Neural cell (in vitro differentiated cells): ENCODE results near the gene EXOC1. TPM values are rescaled to one million over a fixed set of nuclear protein-coding genes. Genes with fewer than 3 reads are reported as not detected.

Experiments used
- H2AFZ ChIP-seq: fragments of 200-600, 300-800 bp; sonication (generic), shearing (Covaris generic); 2 replicates; pipeline ENCODE4 v1.6.0; 2014; ENCODE audit warnings: low read depth, mild to moderate bottlenecking, antibody characterized with exemption, low read length, moderate library complexity
- H3F3A ChIP-seq: fragments of 200-600 bp; shearing (Covaris generic); 2 replicates; pipeline ENCODE4 v1.6.1; 2016; ENCODE audit warnings: mild to moderate bottlenecking, moderate library complexity, mixed read lengths, antibody characterized with exemption, low read length; ENCODE audit not compliant: insufficient read depth, poor library complexity, severe bottlenecking
- H3K27ac ChIP-seq: fragments of 200-600, 300-800 bp; sonication (generic), shearing (Covaris generic); 2 replicates; pipeline ENCODE4 v1.5.1; 2014; ENCODE audit warnings: mild to moderate bottlenecking, low read length, moderate library complexity
- H3K27me3 ChIP-seq: fragments of 300-800, 200-600 bp; sonication (generic), shearing (Covaris generic); 2 replicates; pipeline ENCODE4 v1.6.0; 2014; ENCODE audit warnings: mild to moderate bottlenecking, low read depth, low read length, moderate library complexity; ENCODE audit not compliant: insufficient read depth
- H3K36me3 ChIP-seq: fragments of 300-800, 200-600 bp; sonication (generic), shearing (Covaris generic); 2 replicates; pipeline ENCODE4 v1.5.1; 2014; ENCODE audit warnings: mild to moderate bottlenecking, antibody characterized with exemption, low read length, moderate library complexity; ENCODE audit not compliant: insufficient read depth
- H3K4me2 ChIP-seq: fragments of 300-800, 200-600 bp; sonication (generic), shearing (Covaris generic); 2 replicates; pipeline ENCODE4 v1.6.0; 2014; ENCODE audit warnings: mild to moderate bottlenecking, low read length
- H3K4me3 ChIP-seq: fragments of 300-800, 200-600 bp; sonication (generic), shearing (Covaris generic); 2 replicates; pipeline ENCODE4 v1.5.1; 2014; ENCODE audit warnings: mild to moderate bottlenecking, low read length, moderate library complexity
- H3K79me2 ChIP-seq: fragments of 200-600 bp; shearing (Covaris generic); replicated peaks from 2 replicates; pipeline ENCODE4 v1.6.0; 2014; ENCODE audit warnings: mild to moderate bottlenecking, low read length, moderate library complexity; ENCODE audit not compliant: insufficient read depth
- H3K9ac ChIP-seq: fragments of 300-800, 200-600 bp; sonication (generic), shearing (Covaris generic); 2 replicates; pipeline ENCODE4 v1.6.1; 2016; ENCODE audit warnings: mild to moderate bottlenecking, low read length, mixed read lengths
- H3K9me2 ChIP-seq: fragments of 200-600 bp; shearing (Covaris generic); 2 replicates; pipeline ENCODE4 v1.6.1; 2016; ENCODE audit warnings: mild to moderate bottlenecking, low read length, mixed read lengths; ENCODE audit not compliant: insufficient read depth
- H3K9me3 ChIP-seq: fragments of 200-600, 300-800 bp; sonication (generic), shearing (Covaris generic); 2 replicates; pipeline ENCODE4 v1.6.1; 2016; ENCODE audit warnings: mild to moderate bottlenecking, mixed run types, low read length, moderate library complexity, mixed read lengths
- H4K20me1 ChIP-seq: fragments of 200-600 bp; shearing (Covaris generic); 2 replicates; pipeline ENCODE4 v1.6.1; 2016; ENCODE audit warnings: mild to moderate bottlenecking, mixed run types; ENCODE audit not compliant: insufficient read depth
- EP300 ChIP-seq: fragments of 450-650 bp; conservative IDR thresholded peaks from 2 replicates; pipeline ENCODE4 v1.6.1; 2014; ENCODE audit warnings: antibody characterized with exemption, mild to moderate bottlenecking, moderate library complexity; ENCODE audit not compliant: poor library complexity, severe bottlenecking
- EZH2 ChIP-seq: fragments of 200-600, 300-800 bp; shearing (Covaris generic), sonication (generic); IDR thresholded peaks from 2 replicates; pipeline ENCODE4 v1.6.1; 2014; ENCODE audit warnings: antibody characterized with exemption, low read length, borderline replicate concordance, mild to moderate bottlenecking; ENCODE audit not compliant: insufficient read depth, poor library complexity, severe bottlenecking
- MXI1 ChIP-seq: fragments of 450-650 bp; conservative IDR thresholded peaks from 2 replicates; pipeline ENCODE4 v1.6.1; 2014; ENCODE audit warnings: antibody characterized with exemption, mild to moderate bottlenecking; ENCODE audit not compliant: poor library complexity, severe bottlenecking
- POLR2AphosphoS5 ChIP-seq: IDR thresholded peaks from 2 replicates; pipeline ENCODE4 v1.6.1; 2012
- RAD21 ChIP-seq: fragments of 450-650 bp; conservative IDR thresholded peaks from 2 replicates; pipeline ENCODE4 v1.6.1; 2014; ENCODE audit warnings: antibody characterized with exemption, mild to moderate bottlenecking, moderate library complexity
- SMC3 ChIP-seq: fragments of 450-650 bp; conservative IDR thresholded peaks from 2 replicates; pipeline ENCODE4 v1.6.1; 2014; ENCODE audit warnings: antibody characterized with exemption, mild to moderate bottlenecking, moderate library complexity; ENCODE audit not compliant: poor library complexity
- TAF1 ChIP-seq: IDR thresholded peaks from 2 replicates; pipeline ENCODE4 v1.6.1; 2012; ENCODE audit warnings: low read depth
- polyA plus RNA-seq: library from polyadenylated mRNA; depleted of rRNA; stranded (reverse); fragments of >200 nt; gene quantifications from 2 replicates; pipeline ENCODE4 v1.2.3, GENCODE V29; 2014
- TF ChIP-seq, protein P1 (sequence below): fragments of 450-650 bp; IDR thresholded peaks from 2 replicates; pipeline ENCODE4 v1.5.1; 2014; ENCODE audit warnings: antibody characterized with exemption, mild to moderate bottlenecking, moderate library complexity; ENCODE audit not compliant: poor library complexity, severe bottlenecking
- TF ChIP-seq, protein P2 (sequence below): IDR thresholded peaks from 2 replicates; pipeline ENCODE4 v1.6.1; 2012; ENCODE audit warnings: borderline replicate concordance

The EXOC1 gene
- polyA plus RNA-seq, 1 donor from 2014 or later: 106 TPM

DNA sequence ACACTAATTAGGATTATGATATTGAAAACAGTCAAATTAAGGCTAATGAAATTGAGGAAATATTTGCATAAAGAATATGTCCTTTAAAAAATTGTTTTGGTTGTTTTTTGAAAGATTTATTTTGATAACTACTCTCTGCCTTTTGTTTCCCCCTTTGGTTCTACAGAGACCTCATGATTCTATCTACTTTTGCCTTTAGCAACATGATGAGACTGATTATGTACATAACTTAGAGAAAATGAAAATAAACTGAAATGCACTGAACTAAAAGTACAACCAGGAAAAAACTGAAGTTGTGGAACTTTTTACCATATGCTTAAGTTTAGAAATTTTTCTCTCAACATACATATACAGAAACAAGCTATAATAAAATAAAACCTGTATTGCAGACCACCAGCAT lies 21.4 kb downstream of the EXOC1 start:
- H3K27ac ChIP-seq: no peak overlapping the region

DNA sequence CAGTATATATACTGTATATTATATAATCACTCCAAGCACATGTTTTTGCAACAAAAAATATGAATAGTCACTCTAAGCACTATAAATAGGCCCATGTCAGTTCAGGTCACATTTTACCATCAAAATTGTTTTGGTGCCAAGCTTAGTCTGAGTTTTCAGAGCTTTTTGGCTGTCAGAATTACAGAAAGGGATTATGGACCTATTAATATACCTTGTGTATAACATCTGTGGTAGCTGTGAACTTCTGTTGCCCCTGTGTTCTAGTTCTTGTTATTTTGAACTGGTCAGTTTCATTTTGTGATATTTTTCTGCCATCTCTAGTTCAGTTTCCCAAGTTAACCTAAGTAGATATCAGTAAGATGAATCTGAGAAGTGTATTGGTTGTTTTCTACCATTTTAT lies 22.9 kb downstream of the EXOC1 start:
- no peaks in the 10 kb centered on the region for H3K9me2 ChIP-seq
- no peak overlapping the region for H3K4me3 ChIP-seq
- H3F3A ChIP-seq: no peaks in the 10 kb centered on the region
- H3K9ac ChIP-seq: no peak overlapping the region
- no peaks in the 10 kb centered on the region for H3K79me2 ChIP-seq
- peaks cover 6% of the 10 kb centered on the region for H3K36me3 ChIP-seq
- H3K4me2 ChIP-seq: no peak overlapping the region
- H3K27me3 ChIP-seq: no peaks in the 10 kb centered on the region
- H4K20me1 ChIP-seq: no peaks in the 10 kb centered on the region
- TF ChIP-seq, protein P1, sequence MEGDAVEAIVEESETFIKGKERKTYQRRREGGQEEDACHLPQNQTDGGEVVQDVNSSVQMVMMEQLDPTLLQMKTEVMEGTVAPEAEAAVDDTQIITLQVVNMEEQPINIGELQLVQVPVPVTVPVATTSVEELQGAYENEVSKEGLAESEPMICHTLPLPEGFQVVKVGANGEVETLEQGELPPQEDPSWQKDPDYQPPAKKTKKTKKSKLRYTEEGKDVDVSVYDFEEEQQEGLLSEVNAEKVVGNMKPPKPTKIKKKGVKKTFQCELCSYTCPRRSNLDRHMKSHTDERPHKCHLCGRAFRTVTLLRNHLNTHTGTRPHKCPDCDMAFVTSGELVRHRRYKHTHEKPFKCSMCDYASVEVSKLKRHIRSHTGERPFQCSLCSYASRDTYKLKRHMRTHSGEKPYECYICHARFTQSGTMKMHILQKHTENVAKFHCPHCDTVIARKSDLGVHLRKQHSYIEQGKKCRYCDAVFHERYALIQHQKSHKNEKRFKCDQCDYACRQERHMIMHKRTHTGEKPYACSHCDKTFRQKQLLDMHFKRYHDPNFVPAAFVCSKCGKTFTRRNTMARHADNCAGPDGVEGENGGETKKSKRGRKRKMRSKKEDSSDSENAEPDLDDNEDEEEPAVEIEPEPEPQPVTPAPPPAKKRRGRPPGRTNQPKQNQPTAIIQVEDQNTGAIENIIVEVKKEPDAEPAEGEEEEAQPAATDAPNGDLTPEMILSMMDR: no peak
- TF ChIP-seq, protein P2, sequence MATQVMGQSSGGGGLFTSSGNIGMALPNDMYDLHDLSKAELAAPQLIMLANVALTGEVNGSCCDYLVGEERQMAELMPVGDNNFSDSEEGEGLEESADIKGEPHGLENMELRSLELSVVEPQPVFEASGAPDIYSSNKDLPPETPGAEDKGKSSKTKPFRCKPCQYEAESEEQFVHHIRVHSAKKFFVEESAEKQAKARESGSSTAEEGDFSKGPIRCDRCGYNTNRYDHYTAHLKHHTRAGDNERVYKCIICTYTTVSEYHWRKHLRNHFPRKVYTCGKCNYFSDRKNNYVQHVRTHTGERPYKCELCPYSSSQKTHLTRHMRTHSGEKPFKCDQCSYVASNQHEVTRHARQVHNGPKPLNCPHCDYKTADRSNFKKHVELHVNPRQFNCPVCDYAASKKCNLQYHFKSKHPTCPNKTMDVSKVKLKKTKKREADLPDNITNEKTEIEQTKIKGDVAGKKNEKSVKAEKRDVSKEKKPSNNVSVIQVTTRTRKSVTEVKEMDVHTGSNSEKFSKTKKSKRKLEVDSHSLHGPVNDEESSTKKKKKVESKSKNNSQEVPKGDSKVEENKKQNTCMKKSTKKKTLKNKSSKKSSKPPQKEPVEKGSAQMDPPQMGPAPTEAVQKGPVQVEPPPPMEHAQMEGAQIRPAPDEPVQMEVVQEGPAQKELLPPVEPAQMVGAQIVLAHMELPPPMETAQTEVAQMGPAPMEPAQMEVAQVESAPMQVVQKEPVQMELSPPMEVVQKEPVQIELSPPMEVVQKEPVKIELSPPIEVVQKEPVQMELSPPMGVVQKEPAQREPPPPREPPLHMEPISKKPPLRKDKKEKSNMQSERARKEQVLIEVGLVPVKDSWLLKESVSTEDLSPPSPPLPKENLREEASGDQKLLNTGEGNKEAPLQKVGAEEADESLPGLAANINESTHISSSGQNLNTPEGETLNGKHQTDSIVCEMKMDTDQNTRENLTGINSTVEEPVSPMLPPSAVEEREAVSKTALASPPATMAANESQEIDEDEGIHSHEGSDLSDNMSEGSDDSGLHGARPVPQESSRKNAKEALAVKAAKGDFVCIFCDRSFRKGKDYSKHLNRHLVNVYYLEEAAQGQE: no peak
- no peak for TF ChIP-seq EP300
- TF ChIP-seq SMC3: no peak
- TF ChIP-seq EZH2: no peak
- TF ChIP-seq MXI1: no peak
- no peak for TF ChIP-seq RAD21
- TF ChIP-seq POLR2AphosphoS5: no peak
- TF ChIP-seq TAF1: no peak
- H3K9me3 ChIP-seq: no peaks in the 10 kb centered on the region
- H3K27ac ChIP-seq: no peak overlapping the region
- no peak overlapping the region for H2AFZ ChIP-seq

More for the DNA sequence above, 21.4 kb downstream of the EXOC1 start:
- TF ChIP-seq EZH2: no peak
- TF ChIP-seq EP300: no peak
- TF ChIP-seq, protein P1: no peak
- no peak for TF ChIP-seq TAF1
- no peak for TF ChIP-seq MXI1
- TF ChIP-seq SMC3: no peak
- TF ChIP-seq, protein P2: no peak
- TF ChIP-seq POLR2AphosphoS5: no peak
- no peak overlapping the region for H3K4me2 ChIP-seq
- H3K9me3 ChIP-seq: no peaks in the 10 kb centered on the region
- no peak overlapping the region for H2AFZ ChIP-seq
- H3K9me2 ChIP-seq: no peaks in the 10 kb centered on the region
- no peaks in the 10 kb centered on the region for H4K20me1 ChIP-seq
- H3K9ac ChIP-seq: no peak overlapping the region
- no peaks in the 10 kb centered on the region for H3F3A ChIP-seq
- H3K79me2 ChIP-seq: no peaks in the 10 kb centered on the region
- peaks cover 18% of the 10 kb centered on the region for H3K36me3 ChIP-seq
- H3K4me3 ChIP-seq: no peak overlapping the region
- H3K27me3 ChIP-seq: no peaks in the 10 kb centered on the region
